Measurements from ENCODE around the gene HSPA12A.

- TF ChIP-seq CTCF (IDR thresholded peaks at IDR 0.05) (no peak), EP300 (IDR thresholded peaks at IDR 0.05) (no peak), POLR2A (IDR thresholded peaks at IDR 0.05) (no peak)
These were observed 113.0 kb downstream of the HSPA12A start for GRCh38 chr10:116629340-116629739.
